GM21825 (cell line): ENCODE data around the gene SERPINB13.

Experiments used
- ATAC-seq: cut with Tn5 transposase; IDR thresholded peaks from one replicate; pipeline ENCODE4 v1.9.1; 2021; ENCODE audit warnings: mild to moderate bottlenecking, moderate library complexity; ENCODE audit not compliant: unreplicated experiment

SERPINB13 gene, protein sequence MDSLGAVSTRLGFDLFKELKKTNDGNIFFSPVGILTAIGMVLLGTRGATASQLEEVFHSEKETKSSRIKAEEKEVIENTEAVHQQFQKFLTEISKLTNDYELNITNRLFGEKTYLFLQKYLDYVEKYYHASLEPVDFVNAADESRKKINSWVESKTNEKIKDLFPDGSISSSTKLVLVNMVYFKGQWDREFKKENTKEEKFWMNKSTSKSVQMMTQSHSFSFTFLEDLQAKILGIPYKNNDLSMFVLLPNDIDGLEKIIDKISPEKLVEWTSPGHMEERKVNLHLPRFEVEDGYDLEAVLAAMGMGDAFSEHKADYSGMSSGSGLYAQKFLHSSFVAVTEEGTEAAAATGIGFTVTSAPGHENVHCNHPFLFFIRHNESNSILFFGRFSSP

DNA sequence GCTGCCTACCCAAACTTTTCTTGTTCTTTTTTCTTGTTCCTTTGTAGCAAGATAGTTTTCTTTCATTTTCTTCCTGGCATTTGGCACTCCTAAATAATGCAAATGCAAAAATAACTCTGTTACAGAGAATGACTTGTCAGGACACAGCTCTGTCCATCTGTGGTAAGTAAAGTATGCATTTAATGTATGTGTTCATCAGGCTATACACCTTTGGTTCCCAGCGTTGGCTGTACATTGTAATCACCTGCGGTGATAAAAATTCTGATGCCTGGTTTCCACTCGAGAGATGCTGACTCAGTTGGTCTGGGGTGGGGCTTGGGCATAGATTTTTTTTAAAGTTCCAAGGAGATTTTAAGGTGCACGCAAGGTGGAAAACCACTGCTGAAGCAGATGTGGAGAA, at the start of gene SERPINB13:
SERPINB13 (plus strand) TSS at position 378 of the 400 bp plus-strand sequence. CDS start 1,325 bp downstream, outside the sequence.
- no peak for ATAC-seq

DNA sequence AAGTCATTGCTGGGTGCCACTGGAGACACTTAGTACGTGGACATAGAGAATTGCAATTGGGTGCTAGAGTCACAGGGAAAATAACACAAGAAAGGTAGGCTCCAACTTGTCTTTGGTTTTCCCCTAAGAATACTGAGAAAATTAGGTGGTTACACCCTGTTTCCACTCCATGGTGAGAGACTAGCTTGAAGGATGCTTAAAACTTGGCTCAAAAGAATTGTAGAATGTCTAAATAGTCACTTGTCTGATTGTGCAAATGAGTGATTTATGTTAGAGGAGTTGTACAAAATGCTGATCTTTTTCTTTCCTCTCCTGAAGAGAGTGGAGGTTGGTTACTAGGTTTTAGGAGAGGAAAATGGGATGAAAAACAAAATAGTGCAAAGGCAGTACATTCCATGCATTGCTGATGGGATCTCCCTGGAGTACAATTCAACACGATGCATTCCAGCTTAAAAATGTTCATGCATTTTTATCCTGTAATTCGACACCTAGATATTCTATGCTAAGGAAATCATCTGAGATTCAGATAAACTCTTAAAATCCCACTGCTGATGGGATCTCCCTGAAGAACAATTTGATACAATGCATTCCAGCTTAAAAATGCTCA, 47.1 kb upstream of the SERPINB13 start:
- ATAC-seq, result no peak

DNA sequence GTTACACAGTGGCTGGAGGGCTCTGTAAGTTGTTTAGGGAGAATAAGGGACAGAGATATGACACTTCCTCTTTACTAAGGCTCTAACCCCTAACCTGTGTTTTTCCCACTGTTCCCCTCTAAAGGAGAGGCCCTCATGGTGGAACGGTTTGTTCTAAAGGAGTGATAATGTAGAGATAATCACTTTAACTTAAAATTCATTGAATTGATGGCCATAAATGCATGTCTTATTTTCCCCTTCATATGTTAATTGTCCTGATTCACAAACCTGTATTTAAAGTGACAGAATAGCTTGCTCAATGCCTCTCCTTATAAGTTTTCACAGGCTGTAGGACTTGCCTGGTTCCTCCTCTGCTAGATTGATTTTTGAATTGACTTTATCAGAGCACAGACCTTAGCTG, 45.1 kb upstream of the SERPINB13 start, which contains the start of gene SERPINB12:
SERPINB12 (plus strand) TSS at position 301 of the 400 bp plus-strand sequence. CDS start 13,791 bp downstream, outside the sequence.
- no peak for ATAC-seq

DNA sequence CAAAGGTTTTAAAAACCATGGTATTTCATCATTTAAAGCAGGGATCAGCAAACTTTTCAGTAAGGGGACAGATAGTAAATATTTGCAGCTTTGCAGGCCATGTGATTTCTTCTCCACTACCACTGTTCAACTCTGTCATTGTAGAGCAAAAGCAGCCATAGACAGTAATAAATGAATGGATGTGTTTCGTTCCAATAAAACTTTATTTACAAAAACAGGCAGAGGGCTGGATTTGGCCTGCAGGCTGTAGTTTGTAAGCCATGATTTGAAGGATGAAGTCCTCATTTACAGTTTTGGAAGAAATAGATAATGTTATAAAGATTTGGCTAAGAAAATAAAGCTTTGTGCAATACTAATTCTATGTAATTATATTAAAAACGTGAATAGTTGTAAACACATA, 43.1 kb upstream of the SERPINB13 start:
- no peak for ATAC-seq

DNA sequence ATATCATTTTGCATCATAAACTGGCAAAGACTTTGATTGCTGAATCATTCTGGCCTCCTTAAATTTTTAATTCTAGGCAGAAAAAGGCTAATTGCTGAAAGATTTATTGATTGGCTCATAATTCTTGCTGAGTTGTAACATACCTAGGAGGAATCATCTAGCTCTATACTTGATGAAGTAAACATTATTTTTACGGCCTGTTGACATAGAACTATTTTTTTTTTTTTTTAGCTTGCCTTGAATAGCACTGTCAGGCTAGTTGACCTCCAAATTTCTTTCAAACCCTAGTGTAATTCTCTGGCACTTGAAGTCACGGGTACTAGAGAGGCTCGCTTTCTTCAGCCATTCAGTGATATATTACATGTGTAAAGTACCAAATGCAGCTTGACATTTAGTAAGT, 42.1 kb upstream of the SERPINB13 start:
- no peak for ATAC-seq

DNA sequence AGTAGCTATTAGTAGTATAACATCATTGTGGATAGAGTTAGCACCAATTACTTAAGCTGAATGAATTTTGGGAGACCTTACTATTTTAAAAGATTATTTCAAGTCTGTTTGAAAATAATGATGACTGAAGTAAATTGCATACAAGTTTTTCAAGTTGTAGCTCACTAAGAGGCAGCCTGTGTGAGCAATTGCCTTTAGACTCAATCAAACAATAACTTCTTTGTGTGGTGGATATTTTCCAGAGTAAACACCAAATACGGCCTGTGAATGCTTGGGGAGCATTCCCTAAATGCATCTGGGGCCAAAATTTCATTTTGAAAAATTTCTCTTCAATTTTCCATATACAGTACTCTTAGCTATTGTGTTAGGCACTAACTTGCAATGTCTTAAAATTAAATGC, 37.1 kb upstream of the SERPINB13 start:
- no peak for ATAC-seq

DNA sequence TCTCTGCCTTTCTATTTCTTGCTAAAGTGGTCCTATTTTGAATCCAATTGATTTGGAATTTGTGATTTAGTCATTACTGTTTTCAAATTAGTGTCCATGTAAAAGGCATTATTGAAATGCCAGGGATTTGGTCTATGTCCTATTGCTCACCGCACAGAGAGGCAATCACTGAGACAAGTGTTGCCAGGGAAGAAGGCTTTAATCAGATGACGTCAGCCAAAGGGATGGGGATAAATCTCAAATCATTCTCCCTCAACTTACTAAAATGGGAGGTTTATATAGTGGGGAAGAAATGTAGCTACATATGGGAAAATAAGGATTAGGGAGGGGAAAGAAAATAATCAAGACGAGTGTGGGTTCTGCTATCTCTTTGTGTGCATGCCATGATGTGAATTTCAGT, 35.4 kb upstream of the SERPINB13 start:
- no peak for ATAC-seq

DNA sequence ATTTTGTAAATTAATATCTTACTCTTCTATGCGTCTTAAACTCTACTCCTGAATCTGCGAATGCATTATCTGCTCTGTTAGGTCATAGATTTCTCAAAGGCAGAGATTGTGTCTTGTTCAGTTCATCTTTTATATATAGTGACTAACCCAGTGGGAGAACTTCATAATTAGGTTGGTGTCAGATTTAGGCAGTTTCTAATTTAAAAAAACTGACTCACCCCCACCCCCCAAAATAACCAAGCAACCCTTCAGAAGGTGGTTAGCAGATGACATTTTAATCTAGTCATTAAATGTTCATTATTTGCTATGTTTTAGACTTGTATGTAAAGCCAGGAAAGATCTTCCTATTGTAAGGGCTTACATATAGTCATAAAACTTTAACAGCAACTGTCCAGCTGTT, 34.6 kb upstream of the SERPINB13 start:
- no peak for ATAC-seq

DNA sequence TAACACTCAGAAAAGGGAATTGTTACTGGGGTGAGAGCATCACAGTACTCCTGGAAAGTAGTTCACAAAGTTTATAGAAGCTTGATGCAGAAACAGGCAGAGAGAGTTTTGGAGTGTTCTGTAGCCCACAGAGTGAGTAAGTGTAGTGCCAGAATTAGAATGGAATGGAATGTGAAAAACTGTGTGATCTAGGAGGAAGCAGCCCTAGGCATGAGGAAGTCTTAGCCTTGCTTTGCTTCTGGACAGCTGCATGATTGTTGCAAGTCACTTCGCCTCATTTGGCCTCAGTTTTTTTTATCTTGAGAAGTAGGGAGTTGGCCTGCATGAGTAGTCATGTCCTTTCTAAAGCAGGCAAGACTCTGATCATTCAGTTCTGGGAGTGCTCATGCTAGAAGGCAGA, 34.1 kb upstream of the SERPINB13 start:
- no peak for ATAC-seq

DNA sequence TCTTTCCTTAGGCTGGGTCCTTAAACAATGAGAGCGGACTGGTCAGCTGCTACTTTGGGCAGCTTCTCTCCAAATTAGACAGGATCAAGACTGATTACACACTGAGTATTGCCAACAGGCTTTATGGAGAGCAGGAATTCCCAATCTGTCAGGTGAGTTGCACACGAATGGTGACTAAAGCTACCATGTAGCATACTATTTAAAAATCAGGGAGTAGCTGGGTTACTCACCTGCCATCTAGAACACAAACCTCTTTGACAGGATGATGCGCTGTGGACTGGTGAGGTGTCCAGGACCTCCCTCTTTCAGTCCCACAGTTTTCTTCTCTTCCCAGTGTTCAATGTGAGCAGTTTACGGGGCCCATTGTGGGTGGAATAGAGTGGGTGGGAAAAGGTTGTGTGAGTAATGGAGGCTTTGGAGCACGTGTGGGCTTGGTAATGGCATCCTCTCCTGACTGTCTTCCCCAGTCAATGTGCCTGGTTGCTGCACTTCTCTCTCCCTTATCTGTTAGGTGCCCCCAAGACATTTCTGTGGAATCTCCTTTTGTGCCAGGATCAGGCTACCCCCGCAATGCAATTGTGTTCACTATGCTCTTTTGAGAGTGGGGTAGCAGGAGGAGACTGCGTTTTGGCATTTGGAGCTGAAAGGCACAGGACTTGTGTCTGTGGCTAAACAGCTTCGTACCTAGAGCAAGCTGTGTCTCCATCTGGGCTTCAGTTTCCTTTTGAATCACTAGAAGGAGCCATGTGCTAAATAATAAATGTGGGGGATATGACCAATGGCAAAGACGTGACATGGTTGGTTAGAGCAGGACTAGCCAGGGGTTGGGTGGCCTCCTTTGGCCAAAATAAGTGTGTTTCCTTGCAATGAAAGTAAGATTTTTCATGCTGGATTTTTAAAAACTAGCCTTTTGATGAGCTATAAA, 27.3 kb upstream of the SERPINB13 start:
- no peak for ATAC-seq

DNA sequence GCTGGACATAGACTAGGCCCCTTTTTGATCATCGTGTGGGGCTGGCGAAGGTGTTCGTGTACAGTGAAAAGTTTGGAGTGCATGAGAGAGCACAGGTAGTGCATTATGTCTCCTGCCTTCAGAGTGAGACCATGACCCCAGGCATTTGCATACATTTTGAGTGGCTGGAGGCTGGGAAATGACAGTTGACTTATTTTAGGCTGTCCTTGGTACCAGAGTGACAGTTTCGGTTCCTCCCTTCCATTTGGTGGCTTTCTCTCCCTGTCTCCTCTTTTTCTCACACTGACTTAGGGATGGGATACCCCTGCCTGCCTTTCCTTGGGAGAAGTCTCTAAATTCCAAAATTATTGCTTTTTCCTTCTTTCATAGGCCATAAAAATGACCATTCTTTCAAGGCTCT, 24.9 kb upstream of the SERPINB13 start:
- no peak for ATAC-seq

DNA sequence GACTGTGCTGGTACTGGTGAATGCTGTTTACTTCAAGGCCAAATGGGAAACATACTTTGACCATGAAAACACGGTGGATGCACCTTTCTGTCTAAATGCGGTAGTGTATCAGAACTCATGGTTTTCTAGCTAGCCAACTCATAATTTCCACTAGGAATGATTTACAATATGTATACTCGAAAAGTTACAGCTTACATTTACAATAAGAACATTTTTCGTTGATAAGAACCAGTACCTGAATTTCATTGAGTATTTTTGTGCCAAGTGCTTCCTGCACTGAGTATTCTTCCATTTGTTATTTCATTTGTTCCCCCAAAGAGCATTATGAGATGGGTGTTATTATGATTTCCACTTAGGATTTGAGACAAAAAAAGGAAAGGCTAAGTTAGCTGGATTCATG, 23.1 kb upstream of the SERPINB13 start:
- no peak for ATAC-seq

DNA sequence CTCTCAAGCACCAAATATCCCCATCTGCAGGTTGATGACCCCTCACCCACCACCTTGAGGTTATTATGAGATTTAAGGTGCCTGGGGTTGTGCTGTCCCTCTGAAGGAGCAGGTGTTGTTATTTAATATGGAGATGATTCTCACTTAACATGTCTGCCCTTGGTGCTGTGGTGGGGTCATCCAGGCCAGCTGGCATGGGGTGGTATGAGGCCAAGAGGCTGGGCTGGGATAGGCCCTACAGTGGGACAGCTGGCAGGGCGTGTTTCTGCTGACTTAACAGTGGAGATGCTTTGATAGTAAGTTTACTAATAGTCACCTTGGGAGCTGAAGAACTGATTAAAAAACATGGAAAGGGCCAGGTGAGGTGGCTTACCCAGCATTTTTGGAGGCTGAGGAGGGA, 22.6 kb upstream of the SERPINB13 start:
- no peak for ATAC-seq

DNA sequence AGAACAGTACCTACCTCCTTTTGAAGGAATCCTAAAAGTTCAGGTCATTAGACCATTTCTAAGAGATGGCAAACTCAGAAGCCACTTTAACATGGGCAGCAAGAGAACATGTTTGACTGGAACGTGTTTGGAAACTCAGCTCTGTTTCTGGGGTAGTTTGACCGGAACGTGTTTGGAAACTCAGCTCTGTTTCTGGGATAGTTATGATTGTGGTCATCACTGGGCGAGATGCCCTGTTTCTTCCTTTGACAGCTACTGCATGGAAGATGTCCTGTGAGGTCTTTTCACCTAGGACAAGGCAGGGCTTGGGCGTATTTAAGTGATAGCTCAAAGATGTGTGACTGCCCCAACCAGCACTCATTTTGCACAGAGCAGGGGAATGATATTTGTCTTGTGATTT, 19.9 kb upstream of the SERPINB13 start:
- no peak for ATAC-seq

DNA sequence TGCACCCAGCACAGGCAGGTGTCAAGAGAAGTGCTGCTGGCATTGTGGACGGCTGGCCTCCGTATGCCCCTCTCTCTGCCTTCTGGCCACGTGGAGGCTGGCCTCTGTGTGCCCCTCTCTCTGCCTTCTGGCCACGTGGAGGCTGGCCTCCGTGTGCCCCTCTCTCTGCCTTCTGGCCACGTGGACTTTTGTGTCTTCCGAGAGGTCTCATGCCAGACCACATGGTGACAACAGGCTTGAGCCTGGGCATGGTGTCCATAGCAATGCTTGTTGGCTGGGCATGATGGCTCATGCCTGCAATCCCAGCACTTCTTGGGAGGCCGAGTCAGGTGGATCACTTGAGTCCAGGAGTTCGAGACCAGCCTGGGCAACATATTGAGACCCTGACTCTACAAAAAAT, 19.3 kb upstream of the SERPINB13 start:
- ATAC-seq, result no peak

DNA sequence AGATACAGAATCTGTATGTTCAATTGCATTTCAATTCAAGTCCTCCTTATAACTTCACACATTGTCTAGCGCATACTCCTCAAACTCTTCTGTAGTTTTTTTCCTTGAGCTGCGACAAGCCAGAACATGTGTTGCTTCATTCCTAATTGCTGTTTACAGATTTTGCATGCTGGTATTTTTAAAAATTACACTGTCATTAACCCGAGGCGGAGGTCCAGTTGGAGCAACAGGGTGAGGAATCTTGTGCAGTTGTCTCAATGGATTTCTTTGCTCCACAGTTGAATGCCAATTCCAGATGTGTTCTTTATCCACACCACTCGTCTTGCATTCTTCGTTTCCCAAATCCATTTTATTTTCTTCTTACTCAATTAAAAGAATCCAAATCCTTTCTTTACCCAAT, 16.4 kb upstream of the SERPINB13 start:
- ATAC-seq, result no peak

DNA sequence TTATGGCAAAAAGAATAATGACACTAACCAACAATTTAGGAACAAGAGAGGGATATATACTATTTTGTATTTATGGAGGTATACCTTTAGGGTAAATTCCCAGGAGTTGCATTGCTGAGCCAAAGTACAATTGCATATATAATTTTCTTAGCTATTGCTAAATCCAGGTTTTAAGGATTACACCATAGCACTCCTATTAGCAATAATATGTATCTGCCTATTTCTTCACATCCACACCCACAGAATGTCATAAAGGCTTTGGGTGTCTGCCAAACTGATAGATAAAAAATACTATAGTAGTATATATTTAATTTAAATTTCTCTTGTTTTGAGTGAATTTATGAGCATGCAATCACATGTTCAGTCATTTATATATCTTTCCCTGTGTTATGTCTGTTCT, 11.5 kb upstream of the SERPINB13 start:
- no peak for ATAC-seq

DNA sequence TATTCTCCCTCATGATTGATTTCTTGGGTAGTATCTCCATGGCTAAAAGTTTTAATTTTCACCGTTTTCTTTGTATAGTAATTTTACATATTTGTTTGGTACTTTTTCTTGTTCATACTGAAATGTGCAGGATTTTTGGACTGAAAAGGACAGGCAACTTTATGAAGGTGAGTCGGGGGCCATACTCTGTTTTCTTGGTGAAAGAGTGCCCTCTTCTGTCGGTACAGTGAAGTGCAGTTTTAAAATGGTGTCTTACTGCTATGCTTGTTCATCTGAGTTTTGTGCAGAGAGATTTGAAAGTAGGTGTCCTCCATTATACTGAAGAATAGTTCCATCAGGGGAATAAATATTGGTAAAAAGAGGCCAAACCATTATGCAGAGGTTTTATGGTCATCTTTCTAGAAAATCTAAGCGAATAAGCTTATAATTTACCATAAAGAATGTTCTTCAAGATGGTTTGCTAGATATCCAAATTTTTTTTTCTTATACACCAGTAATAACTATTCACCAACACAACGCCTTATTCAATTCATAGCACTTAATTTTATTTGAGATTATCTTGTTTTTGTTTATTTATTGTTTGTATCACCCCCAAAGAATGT, 8.7 kb upstream of the SERPINB13 start:
- no peak for ATAC-seq

DNA sequence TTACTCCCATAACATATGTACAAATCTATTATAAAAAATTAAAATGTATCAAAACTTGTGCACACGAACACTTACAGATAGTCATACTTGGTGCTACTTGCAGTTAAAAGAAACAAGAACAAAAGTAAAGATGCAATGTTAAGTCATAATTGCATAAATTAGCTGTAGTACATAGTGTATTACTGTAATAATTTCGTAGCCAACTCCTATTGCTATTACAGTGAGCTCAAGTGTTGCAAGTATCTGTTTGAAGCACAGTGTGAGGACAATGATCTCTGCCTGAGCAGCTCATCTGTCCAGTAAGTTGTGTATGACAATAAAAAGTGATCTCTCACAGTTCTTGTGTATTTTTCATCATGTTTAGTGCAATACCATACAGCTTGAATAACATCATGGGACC, 7.5 kb upstream of the SERPINB13 start:
- ATAC-seq, result no peak

DNA sequence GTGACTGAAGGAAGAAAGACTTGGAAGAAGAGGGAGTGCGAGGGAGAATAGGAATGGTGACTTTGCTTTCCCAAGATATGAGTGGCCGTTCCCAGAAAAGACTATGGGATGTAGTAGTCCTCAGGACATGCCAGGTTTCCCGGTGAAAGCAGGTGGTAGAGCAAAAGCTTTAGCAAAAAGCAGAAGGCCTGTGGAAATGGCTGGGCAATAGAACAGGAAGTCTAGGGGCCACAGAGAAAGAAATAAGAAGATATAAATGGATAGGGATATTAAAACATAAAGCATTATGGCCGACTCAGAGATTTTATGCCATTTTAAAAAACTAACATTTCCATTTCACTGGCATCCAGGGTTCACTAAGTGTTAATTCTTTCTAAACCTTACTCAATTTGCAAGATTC, 1.2 kb upstream of the SERPINB13 start:
- no peak for ATAC-seq

DNA sequence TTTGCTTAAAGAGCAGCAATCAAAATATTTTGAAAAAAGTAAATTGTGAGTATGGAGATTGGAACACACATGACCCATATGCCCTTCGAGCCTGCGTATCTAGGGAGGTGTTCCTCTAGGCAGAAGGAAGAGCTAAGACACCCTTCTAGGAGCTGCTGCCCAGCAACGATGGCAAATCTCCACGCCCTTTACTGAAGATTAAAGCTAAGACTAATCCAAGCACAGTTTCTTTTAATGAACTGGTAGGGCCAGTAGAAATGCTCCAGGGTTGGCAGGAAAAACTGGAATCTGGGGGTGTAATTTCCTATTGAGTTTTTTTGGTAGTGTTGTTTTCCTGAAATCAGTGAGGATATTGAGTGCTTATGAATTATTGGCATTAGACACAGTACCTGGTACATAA, 712 bp upstream of the SERPINB13 start:
- no peak for ATAC-seq
